ENCODE results near the gene MBP. TPM values are rescaled to one million over a fixed set of nuclear protein-coding genes. Genes with fewer than 3 reads are reported as not detected.

MBP gene
- total and polyA plus RNA-seq, 10 of the 15 experiments (the other 5 are each of a cell fraction or from before 2014, with no cell fraction given): 12.2 to 67.8 (median 42.1) TPM

- no peak overlapping the region for H3K4me3 ChIP-seq
- H3K36me3 ChIP-seq (ENCODE audit: control insufficient read depth in 2 of 2, insufficient read depth in 2 of 2, low read length in 1 of 2): peaks cover 9 to 12% of the 10 kb centered on the region in 2 experiments
- SMC1A ChIA-PET (ENCODE audit: uncharacterized antibody, unreplicated experiment): no interaction called here
- H2AFZ ChIP-seq (ENCODE audit: control insufficient read depth, low read depth, low read length): no peak overlapping the region
- no peak overlapping the region for H3K27ac ChIP-seq (ENCODE audit: control insufficient read depth, insufficient read depth)
- TF ChIP-seq MXI1 (IDR thresholded peaks at IDR 0.05; ENCODE audit: low read depth, low read length) (no peak), HSF1 (IDR thresholded peaks at IDR 0.05; ENCODE audit: low read depth, low read length) (no peak), GATAD2B (conservative IDR thresholded peaks at IDR 0.05; ENCODE audit: low read depth) (no peak), NBN (IDR thresholded peaks at IDR 0.05) (no peak), SUZ12 (IDR thresholded peaks at IDR 0.05; ENCODE audit: unreplicated experiment) (no peak), ZZZ3 (IDR thresholded peaks at IDR 0.05; ENCODE audit: control insufficient read depth, insufficient read length, low read depth) (no peak), CHD4 (IDR thresholded peaks at IDR 0.05) (no peak), ETV6 (conservative IDR thresholded peaks at IDR 0.05 in 1 of 2, IDR thresholded peaks at IDR 0.05 in 1 of 2; ENCODE audit: borderline replicate concordance in 1 of 2, low read depth in 1 of 2) (no peak), MYB (IDR thresholded peaks at IDR 0.05; ENCODE audit: borderline replicate concordance, low read depth, low read length) (no peak)
- no TSS peak for BruUV-seq (replicated peaks)
- ATAC-seq (no peak), FAIRE-seq (no peak), DNase-seq (ENCODE audit: low read depth, low spot score) (no peak)
- POLR2A ChIA-PET: no interaction called here
- no peaks in the 10 kb centered on the region for H3K4me1 ChIP-seq (ENCODE audit: control insufficient read depth, insufficient read depth, low read length)
- H4K20me1 ChIP-seq (ENCODE audit: control insufficient read depth, insufficient read depth): no peaks in the 10 kb centered on the region
- CTCF ChIA-PET: interaction anchor here (1.8 kb wide), 1 partner anchor 17 kb away, joined by 6 read pairs; no protein-coding TSS in a partner anchor
- intact Hi-C loops (cut with micrococcal nuclease; ENCODE audit: unreplicated experiment) (no loop called here), in situ Hi-C loops (cut with MboI) (no loop called here)
- RAD21 ChIA-PET (ENCODE audit: unreplicated experiment): no interaction called here
- no peaks in the 10 kb centered on the region for H3K27me3 ChIP-seq (replicated peaks in 1 of 2; ENCODE audit: control insufficient read depth in 2 of 2, insufficient read depth in 2 of 2, low read length in 1 of 2)
- no peak overlapping the region for H3K9ac ChIP-seq (ENCODE audit: control insufficient read depth, insufficient read depth, low read length)
- no peaks in the 10 kb centered on the region for H3K9me3 ChIP-seq (replicated peaks; ENCODE audit: control insufficient read depth, insufficient read depth, low read length)
- 96% methylated on average over 16 of the region's 16 CpGs for WGBS (ENCODE audit: insufficient coverage, insufficient replicate concordance, low lambda C conversion rate, missing lambda C conversion rate)
- no peaks in the 10 kb centered on the region for H3K79me2 ChIP-seq (ENCODE audit: control insufficient read depth, insufficient read depth, low read length)
- H3K4me2 ChIP-seq (ENCODE audit: control insufficient read depth, insufficient read depth): no peak overlapping the region
Observed at GRCh38 chr18:77016936-77017335, 115.6 kb downstream of the MBP start.

Data from GM12878 (cell line).